Suppressor macrophage treated with lipopolysaccharide for 1 hour (primary cell): Measurements from ENCODE around the gene SLC27A2.

Experiments
- DNase-seq, 3 donors: peaks; one replicate each; pipeline ENCODE4 v3.0.0-alpha.2; 2020 to 2022

SLC27A2 gene

GRCh38 chr15:50281427-50281826 lies 99.4 kb downstream of the SLC27A2 start:
- no peak for DNase-seq
